Kidney epithelial cell (primary cell): Measurements from ENCODE around the gene HOXC10. TPM values are rescaled to one million over a fixed set of nuclear protein-coding genes. Genes with fewer than 3 reads are reported as not detected.

Source experiments
- DNase-seq: peaks from one replicate; pipeline ENCODE4 v3.0.0-alpha.2; 2010; ENCODE audit warnings: low read depth
- H3K27me3 ChIP-seq: 2 replicates; pipeline ENCODE4 v1.6.0; 2011; ENCODE audit warnings: low read length; ENCODE audit not compliant: control insufficient read depth, insufficient read depth
- H3K36me3 ChIP-seq: 2 replicates; pipeline ENCODE4 v1.5.1; 2011; ENCODE audit warnings: low read length; ENCODE audit not compliant: control insufficient read depth, insufficient read depth
- H3K4me3 ChIP-seq: 2 replicates; pipeline ENCODE4 v1.5.1; 2011; ENCODE audit warnings: low read depth, mild to moderate bottlenecking, control low read depth, low read length
- CTCF ChIP-seq: IDR thresholded peaks from 2 replicates; pipeline ENCODE4 v1.5.1; 2011; ENCODE audit warnings: mild to moderate bottlenecking, moderate library complexity, low read length, control low read depth, inconsistent platforms; ENCODE audit not compliant: insufficient read depth, poor library complexity, severe bottlenecking
- total RNA-seq: library from RNA; depleted of rRNA; stranded (reverse); fragments of >200 nt; gene quantifications from 2 replicates; pipeline ENCODE4 v1.2.3, GENCODE V29; 2015

Gene HOXC10
- total RNA-seq, 1 donor from 2014 or later: 5.9 TPM

GRCh38 chr12:54002915-54003389 lies 18.0 kb downstream of the HOXC10 start:
- no peak for TF ChIP-seq CTCF
- Histone ChIP-seq H3K27me3 (peaks cover 27% of the 10 kb centered on the region), H3K36me3 (no peaks in the 10 kb centered on the region), H3K4me3 (no peak overlapping the region)
- DNase-seq: no peak

GRCh38 chr12:54003625-54004024 lies 18.7 kb downstream of the HOXC10 start:
- Histone ChIP-seq H3K36me3 (no peaks in the 10 kb centered on the region), H3K4me3 (no peak overlapping the region), H3K27me3 (peaks cover 23% of the 10 kb centered on the region)
- no peak for DNase-seq
- no peak for TF ChIP-seq CTCF

GRCh38 chr12:54004063-54004840 lies 19.3 kb downstream of the HOXC10 start:
- no peak for TF ChIP-seq CTCF
- no peak for DNase-seq
- H3K27me3 ChIP-seq: peaks cover 25% of the 10 kb centered on the region
- H3K4me3 ChIP-seq: no peak overlapping the region
- H3K36me3 ChIP-seq: no peaks in the 10 kb centered on the region

- Histone ChIP-seq H3K4me3 (peak overlapping the region; percentile 21), H3K27me3 (peaks cover 23% of the 10 kb centered on the region), H3K36me3 (no peaks in the 10 kb centered on the region)
- no peak for DNase-seq
- no peak for TF ChIP-seq CTCF
These were observed 20.0 kb downstream of the HOXC10 start for GRCh38 chr12:54004841-54005530.

GRCh38 chr12:54005531-54005852 lies 20.5 kb downstream of the HOXC10 start:
- Histone ChIP-seq H3K36me3 (no peaks in the 10 kb centered on the region), H3K4me3 (peak overlapping the region; percentile 21), H3K27me3 (peaks cover 19% of the 10 kb centered on the region)
- TF ChIP-seq CTCF: no peak
- no peak for DNase-seq
